Right lobe of liver (tissue), 6 donors: Measurements from ENCODE around the gene PNP. TPM values are rescaled to one million over a fixed set of nuclear protein-coding genes. Genes with fewer than 3 reads are reported as not detected.

ENCODE experiments used
- ATAC-seq, 4 donors: fragments of 200-7000 bp; cut with Tn5 transposase; one replicate each; pipeline ENCODE4 v1.9.1; 2020; ENCODE audit warnings: mild to moderate bottlenecking in 4 of 4, moderate library complexity in 4 of 4
- DNase-seq, 3 donors: peaks; one replicate each; pipeline ENCODE4 v3.0.0-alpha.2; 2020
- H3K27ac ChIP-seq, 3 donors: fragments of 200-600 bp; one replicate each; pipeline ENCODE4 v1.8.0; 2022
- H3K27me3 ChIP-seq, 2 donors: fragments of 200-600 bp; one replicate each; pipeline ENCODE4 v1.8.0; 2022
- H3K36me3 ChIP-seq, 4 donors: fragments of 200-600 bp; sonication (generic) in 1 of 4; one replicate each; pipeline versions ENCODE4 v1.5.1 to v1.8.0; 2017 to 2022; ENCODE audit warnings: control low read depth in 1 of 4
- H3K4me1 ChIP-seq, 4 donors: fragments of 200-600 bp; sonication (generic) in 1 of 4; one replicate each; pipeline versions ENCODE4 v1.5.1 to v1.8.0; 2017 to 2022; ENCODE audit warnings: control low read depth in 1 of 4
- H3K4me3 ChIP-seq, 3 donors: fragments of 200-600 bp; one replicate each; pipeline ENCODE4 v1.8.0; 2022
- H3K9me3 ChIP-seq, 4 donors: fragments of 200-600 bp; sonication (generic) in 1 of 4; one replicate each; pipeline versions ENCODE4 v1.5.1 to v1.8.0; 2017 to 2022; ENCODE audit warnings: control low read depth in 1 of 4
- CTCF ChIP-seq, 4 donors: fragments of 200-600 bp in 3 of 4; fragments of 450-650 bp in 1 of 4; IDR thresholded peaks; one replicate each; pipeline versions ENCODE4 v1.5.1 to v1.8.0; 2016 to 2022; ENCODE audit warnings: antibody characterized with exemption in 4 of 4, mild to moderate bottlenecking in 2 of 4
- POLR2A ChIP-seq: fragments of 450-650 bp; IDR thresholded peaks from one replicate; pipeline ENCODE4 v1.6.1; 2017; ENCODE audit warnings: antibody characterized with exemption, mild to moderate bottlenecking
- WGBS: methylation state at CpG from one replicate; pipeline ENCODE4 v1.1.6; 2018; ENCODE audit warnings: low coverage, low lambda C conversion rate; ENCODE audit not compliant: insufficient coverage; ENCODE audit errors: missing lambda C conversion rate; 5-methylcytosine and 5-hydroxymethylcytosine counted together
- intact Hi-C, 2 donors: fragments of 100-400 bp; cut with DNase I; formaldehyde crosslinking; loops; one replicate each; pipeline versions ENCODE4 v1.11.2 to v1.14.1; 2022
- total RNA-seq, 6 experiments: library from RNA; depleted of rRNA in 2 of 6; stranded (reverse); fragments of >200 nt in 2 of 6; fragmentation: NEBNext Ultra II Directional in 3 of 6; extraction: Animal tissue kit (Norgen Biotek cat#: 25700) in 3 of 6; gene quantifications; one replicate each; pipeline versions ENCODE4 v1.1.0 to v1.2.4, GENCODE V29; 2016 to 2023
- donor health status: DM: no; HTN: yes; CAD: no.
- donor health status: DM: no; HTN: no; CAD: no.
- donor health status: DM: no; HTN: no; CAD: no.
- donor health status: DM: no; HTN: yes; CAD: no.
- donor health status: DM: no; HTN: yes; CAD: no.

The PNP gene
- total RNA-seq, 6 experiments from 2014 or later: 22.1 to 48.9 (median 30.9) TPM

- Histone ChIP-seq H3K36me3 (no peaks in the 10 kb centered on the region), H3K27me3 (no peaks in the 10 kb centered on the region), H3K27ac (no peak overlapping the region), H3K4me1 (no peaks in the 10 kb centered on the region), H3K4me3 (no peak overlapping the region), H3K9me3 (no peaks in the 10 kb centered on the region)
- intact Hi-C loops: no loop called here
- ATAC-seq: no peak
- DNase-seq: no peak
- 82% methylated on average over 8 of the region's 8 CpGs for WGBS
- TF ChIP-seq CTCF (IDR thresholded peaks at IDR 0.05): no peak
- TF ChIP-seq POLR2A: no peak
Observed at GRCh38 chr14:20508367-20508766, 39.2 kb downstream of the PNP start.

GRCh38 chr14:20512177-20512905, 43.1 kb downstream of the PNP start:
- TF ChIP-seq CTCF (IDR thresholded peaks at IDR 0.05) (no peak), POLR2A (no peak)
- WGBS: 48% methylated on average over 7 of the region's 7 CpGs
- no peaks in the 10 kb centered on the region for H3K36me3 ChIP-seq
- ATAC-seq: no peak
- DNase-seq: no peak
- no peak overlapping the region for H3K27ac ChIP-seq
- H3K27me3 ChIP-seq: no peaks in the 10 kb centered on the region
- H3K4me3 ChIP-seq: no peak overlapping the region
- intact Hi-C loops: no loop called here
- no peaks in the 10 kb centered on the region for H3K9me3 ChIP-seq
- H3K4me1 ChIP-seq: no peaks in the 10 kb centered on the region

- intact Hi-C loops: no loop called here
- H3K9me3 ChIP-seq: no peaks in the 10 kb centered on the region
- H3K4me3 ChIP-seq: no peak overlapping the region
- TF ChIP-seq POLR2A: no peak
- no peak for TF ChIP-seq CTCF (IDR thresholded peaks at IDR 0.05)
- WGBS: 68% methylated on average over 4 of the region's 4 CpGs
- H3K36me3 ChIP-seq: no peaks in the 10 kb centered on the region
- no peaks in the 10 kb centered on the region for H3K27me3 ChIP-seq
- DNase-seq: no peak
- H3K4me1 ChIP-seq: no peaks in the 10 kb centered on the region
- no peak overlapping the region for H3K27ac ChIP-seq
- no peak for ATAC-seq
Observed at GRCh38 chr14:20515846-20516245, 46.6 kb downstream of the PNP start.

GRCh38 chr14:20516921-20517320, 47.7 kb downstream of the PNP start:
- 49% methylated on average over 4 of the region's 4 CpGs for WGBS
- no peaks in the 10 kb centered on the region for H3K27me3 ChIP-seq
- ATAC-seq: no peak
- H3K4me1 ChIP-seq: no peaks in the 10 kb centered on the region
- no peak for DNase-seq
- H3K9me3 ChIP-seq: no peaks in the 10 kb centered on the region
- H3K4me3 ChIP-seq: no peak overlapping the region
- no peak overlapping the region for H3K27ac ChIP-seq
- no peaks in the 10 kb centered on the region for H3K36me3 ChIP-seq
- intact Hi-C loops: no loop called here
- TF ChIP-seq CTCF (IDR thresholded peaks at IDR 0.05) (no peak), POLR2A (no peak)
